ENCODE measurements around the gene CTNNBIP1.

DNA sequence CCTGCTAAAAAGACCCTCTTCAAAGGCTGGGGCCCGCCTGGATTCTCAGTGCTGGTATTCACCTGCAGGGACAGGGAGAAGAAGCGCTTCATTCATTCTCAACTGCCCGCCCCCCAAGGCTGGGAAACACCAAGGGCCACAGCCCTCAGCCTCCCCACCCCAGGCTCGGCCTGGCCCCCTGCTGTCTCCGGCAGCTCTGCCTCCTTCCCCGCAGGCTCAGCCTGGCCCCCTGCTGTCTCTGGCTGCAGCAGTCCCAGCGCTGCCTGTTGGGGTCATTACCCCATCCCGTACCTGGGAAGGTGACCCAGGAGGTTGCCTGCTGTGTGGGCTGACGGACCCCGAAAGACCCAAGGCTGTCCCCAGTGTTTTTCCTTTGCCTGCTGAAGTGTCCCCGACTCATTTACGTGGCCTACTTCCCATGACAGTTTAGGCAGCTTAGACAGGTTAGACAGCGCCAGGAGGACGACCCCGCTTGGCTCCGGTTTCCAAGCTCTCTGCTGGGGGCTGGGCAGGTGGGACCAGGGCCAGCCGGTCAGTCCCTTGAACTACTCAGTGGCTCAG is 63.4 kb downstream of the CTNNBIP1 start:
- TF ChIP-seq, protein P1, sequence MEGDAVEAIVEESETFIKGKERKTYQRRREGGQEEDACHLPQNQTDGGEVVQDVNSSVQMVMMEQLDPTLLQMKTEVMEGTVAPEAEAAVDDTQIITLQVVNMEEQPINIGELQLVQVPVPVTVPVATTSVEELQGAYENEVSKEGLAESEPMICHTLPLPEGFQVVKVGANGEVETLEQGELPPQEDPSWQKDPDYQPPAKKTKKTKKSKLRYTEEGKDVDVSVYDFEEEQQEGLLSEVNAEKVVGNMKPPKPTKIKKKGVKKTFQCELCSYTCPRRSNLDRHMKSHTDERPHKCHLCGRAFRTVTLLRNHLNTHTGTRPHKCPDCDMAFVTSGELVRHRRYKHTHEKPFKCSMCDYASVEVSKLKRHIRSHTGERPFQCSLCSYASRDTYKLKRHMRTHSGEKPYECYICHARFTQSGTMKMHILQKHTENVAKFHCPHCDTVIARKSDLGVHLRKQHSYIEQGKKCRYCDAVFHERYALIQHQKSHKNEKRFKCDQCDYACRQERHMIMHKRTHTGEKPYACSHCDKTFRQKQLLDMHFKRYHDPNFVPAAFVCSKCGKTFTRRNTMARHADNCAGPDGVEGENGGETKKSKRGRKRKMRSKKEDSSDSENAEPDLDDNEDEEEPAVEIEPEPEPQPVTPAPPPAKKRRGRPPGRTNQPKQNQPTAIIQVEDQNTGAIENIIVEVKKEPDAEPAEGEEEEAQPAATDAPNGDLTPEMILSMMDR (IDR thresholded peaks at IDR 0.05; ENCODE audit: low read depth, low read length), result no peak
- no peak for TF ChIP-seq POLR2A (IDR thresholded peaks at IDR 0.05; ENCODE audit: extremely low read depth, insufficient read length)
- TF ChIP-seq, protein P2, sequence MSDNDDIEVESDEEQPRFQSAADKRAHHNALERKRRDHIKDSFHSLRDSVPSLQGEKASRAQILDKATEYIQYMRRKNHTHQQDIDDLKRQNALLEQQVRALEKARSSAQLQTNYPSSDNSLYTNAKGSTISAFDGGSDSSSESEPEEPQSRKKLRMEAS (IDR thresholded peaks at IDR 0.05; ENCODE audit: low read depth, low read length), result no peak
- no peak for TF ChIP-seq MYC (IDR thresholded peaks at IDR 0.05; ENCODE audit: low read depth, low read length)

All from NB4 (cell line).